Body of pancreas (tissue), 4 donors: ENCODE results near the gene STAT2. TPM values are rescaled to one million over a fixed set of nuclear protein-coding genes. Genes with fewer than 3 reads are reported as not detected.

Experiments
- ATAC-seq: fragments of 150-250 bp; one replicate; pipeline ENCODE4 v1.9.1; 2016
- DNase-seq, 4 donors: peaks; one replicate each; pipeline ENCODE4 v3.0.0-alpha.2; 2019
- H3K27ac ChIP-seq, 4 donors: fragments of 200-600 bp; sonication (generic); 1 replicate in 3 of 4; 2 replicates in 1 of 4; pipeline versions ENCODE4 v1.5.1 to v1.6.1; 2016 to 2019; ENCODE audit warnings: mild to moderate bottlenecking in 1 of 4, mixed read lengths in 1 of 4, moderate library complexity in 1 of 4
- H3K27me3 ChIP-seq, 2 donors: fragments of 200-600 bp; sonication (generic); one replicate each; pipeline ENCODE4 v1.6.0; 2016; ENCODE audit warnings: mild to moderate bottlenecking in 1 of 2
- H3K36me3 ChIP-seq, 2 donors: fragments of 200-600 bp; sonication (generic); replicated peaks in 1 of 2; 2 replicates each; pipeline ENCODE4 v1.5.1; 2016; ENCODE audit warnings: low read depth in 2 of 2; ENCODE audit not compliant: insufficient read depth in 1 of 2
- H3K4me1 ChIP-seq: fragments of 200-600 bp; sonication (generic); one replicate; pipeline ENCODE4 v1.6.0; 2016
- H3K4me3 ChIP-seq, 2 donors: fragments of 200-600 bp; sonication (generic); 1 replicate in 1 of 2; 2 replicates in 1 of 2; pipeline ENCODE4 v1.5.1; 2016 to 2019
- H3K9me3 ChIP-seq, 3 donors: fragments of 200-600 bp; sonication (generic); 1 replicate in 2 of 3; 2 replicates in 1 of 3; pipeline ENCODE4 v1.5.1; 2016
- POLR2A ChIP-seq, 3 donors: fragments of 450-650 bp; IDR thresholded peaks; one replicate each; pipeline ENCODE4 v1.6.1; 2016; ENCODE audit warnings: antibody characterized with exemption in 3 of 3, mild to moderate bottlenecking in 2 of 3
- WGBS, 2 donors: methylation state at CpG; one replicate each; pipeline ENCODE4 v1.1.5; 2017; 5-methylcytosine and 5-hydroxymethylcytosine counted together
- intact Hi-C: fragments of 100-400 bp; cut with DNase I; formaldehyde crosslinking; loops from one replicate; pipeline ENCODE4 v1.15.1; 2023
- total RNA-seq, 2 donors: library from RNA; depleted of rRNA; stranded (reverse); fragments of >200 nt; gene quantifications; one replicate each; pipeline ENCODE4 v1.1.0, GENCODE V29; 2016
- TF ChIP-seq, protein P1 (sequence below), 7 experiments: fragments of 450-650 bp in 4 of 7; fragments of 200-600 bp in 3 of 7; sonication (generic) in 3 of 7; IDR thresholded peaks; one replicate each; pipeline ENCODE4 v1.5.1; 2016 to 2019; ENCODE audit warnings: antibody characterized with exemption in 7 of 7

Gene STAT2
- total RNA-seq, 2 donors from 2014 or later, result 65.4 to 106 TPM

DNA sequence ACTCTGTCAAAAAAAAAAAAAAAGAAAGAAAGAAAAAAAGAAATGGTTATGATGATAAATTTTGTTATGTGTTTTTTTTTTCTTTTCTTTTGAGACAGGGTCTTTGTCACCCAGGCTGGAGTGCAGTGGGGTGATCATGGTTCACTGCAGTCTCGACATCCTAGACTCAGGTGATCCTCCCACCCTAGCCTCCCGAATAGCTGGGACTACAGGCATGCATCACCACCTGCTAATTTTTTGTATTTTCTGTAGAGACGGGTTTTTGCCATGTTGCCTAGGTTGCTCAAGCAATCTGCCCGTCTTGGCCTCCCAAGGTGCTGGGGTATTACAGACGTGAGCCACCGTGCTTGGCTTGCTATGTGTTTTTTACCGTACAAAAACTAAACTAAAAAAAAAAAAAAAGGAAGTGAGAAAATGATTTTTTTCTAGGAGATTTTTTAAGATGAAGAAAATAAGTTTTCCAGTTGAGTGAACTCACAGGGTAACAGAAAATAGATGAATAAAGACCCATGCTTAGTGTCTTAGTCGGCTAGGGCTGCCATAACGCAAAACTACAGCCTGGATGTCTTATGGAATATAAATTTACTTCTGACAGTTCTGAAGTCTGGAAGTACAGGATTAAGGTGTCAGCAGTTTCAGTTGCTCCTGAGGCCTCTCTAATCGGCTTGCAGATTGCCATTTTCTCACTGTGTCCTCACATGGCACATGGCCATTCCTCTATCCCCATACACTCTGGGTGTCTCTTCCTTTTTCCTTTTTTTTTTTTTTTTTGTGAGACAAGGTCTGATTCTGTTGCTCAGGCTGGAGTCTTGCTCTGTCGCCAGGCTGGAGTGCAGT lies 15.9 kb upstream of the STAT2 start:
- Histone ChIP-seq H3K4me3 (no peak overlapping the region), H3K36me3 (no peaks in the 10 kb centered on the region), H3K27ac (no peak overlapping the region), H3K4me1 (no peaks in the 10 kb centered on the region), H3K27me3 (no peaks in the 10 kb centered on the region), H3K9me3 (no peaks in the 10 kb centered on the region)
- TF ChIP-seq, protein P1, sequence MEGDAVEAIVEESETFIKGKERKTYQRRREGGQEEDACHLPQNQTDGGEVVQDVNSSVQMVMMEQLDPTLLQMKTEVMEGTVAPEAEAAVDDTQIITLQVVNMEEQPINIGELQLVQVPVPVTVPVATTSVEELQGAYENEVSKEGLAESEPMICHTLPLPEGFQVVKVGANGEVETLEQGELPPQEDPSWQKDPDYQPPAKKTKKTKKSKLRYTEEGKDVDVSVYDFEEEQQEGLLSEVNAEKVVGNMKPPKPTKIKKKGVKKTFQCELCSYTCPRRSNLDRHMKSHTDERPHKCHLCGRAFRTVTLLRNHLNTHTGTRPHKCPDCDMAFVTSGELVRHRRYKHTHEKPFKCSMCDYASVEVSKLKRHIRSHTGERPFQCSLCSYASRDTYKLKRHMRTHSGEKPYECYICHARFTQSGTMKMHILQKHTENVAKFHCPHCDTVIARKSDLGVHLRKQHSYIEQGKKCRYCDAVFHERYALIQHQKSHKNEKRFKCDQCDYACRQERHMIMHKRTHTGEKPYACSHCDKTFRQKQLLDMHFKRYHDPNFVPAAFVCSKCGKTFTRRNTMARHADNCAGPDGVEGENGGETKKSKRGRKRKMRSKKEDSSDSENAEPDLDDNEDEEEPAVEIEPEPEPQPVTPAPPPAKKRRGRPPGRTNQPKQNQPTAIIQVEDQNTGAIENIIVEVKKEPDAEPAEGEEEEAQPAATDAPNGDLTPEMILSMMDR (IDR thresholded peaks at IDR 0.05), result no peak
- TF ChIP-seq POLR2A (IDR thresholded peaks at IDR 0.05), result no peak
- DNase-seq (no peak), ATAC-seq (no peak)
- WGBS, 2 donors, result 76 to 80% methylated on average over 11 of the region's 11 CpGs
- intact Hi-C loops, result no loop called here

DNA sequence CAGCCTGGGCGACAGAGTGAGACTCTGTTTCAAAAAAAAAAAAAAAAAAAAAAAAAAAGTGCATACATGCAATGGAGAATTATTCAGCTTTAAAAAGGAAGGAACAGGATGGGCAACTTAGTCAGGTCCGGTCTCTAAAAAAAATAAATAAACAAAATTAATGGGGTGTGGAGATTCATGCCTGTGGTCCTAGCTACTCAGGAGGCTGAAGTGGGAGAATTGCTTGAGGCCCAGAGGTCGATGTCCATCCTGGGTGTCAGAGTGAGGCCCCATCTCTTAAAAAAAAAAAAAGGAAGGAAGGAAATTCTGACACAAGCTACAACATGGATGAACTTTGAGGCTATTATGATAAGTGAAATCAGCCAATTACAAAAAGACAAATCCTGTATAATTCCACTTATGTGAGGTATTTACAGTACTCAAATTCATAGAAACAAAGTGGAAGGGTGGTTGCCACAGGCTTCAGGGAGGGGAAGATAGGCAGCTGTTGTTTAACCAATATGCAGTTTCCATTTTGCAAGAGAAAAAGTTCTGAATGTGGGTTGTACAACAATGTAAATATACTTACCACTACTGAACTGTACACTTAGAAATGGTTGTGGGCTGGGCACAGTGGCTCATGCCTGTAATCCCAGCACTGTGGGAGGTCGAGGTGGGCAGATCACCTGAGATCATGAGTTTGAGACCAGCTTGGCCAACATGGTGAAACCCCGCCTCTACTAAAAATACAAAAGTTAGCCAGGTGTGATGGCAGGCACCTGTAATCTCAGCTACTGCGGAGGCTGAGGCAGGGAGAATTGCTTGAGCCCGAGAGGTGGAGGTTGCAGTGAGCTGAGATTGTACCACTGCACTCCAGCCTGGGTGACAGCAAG lies 15.1 kb upstream of the STAT2 start:
- intact Hi-C loops, result no loop called here

DNA sequence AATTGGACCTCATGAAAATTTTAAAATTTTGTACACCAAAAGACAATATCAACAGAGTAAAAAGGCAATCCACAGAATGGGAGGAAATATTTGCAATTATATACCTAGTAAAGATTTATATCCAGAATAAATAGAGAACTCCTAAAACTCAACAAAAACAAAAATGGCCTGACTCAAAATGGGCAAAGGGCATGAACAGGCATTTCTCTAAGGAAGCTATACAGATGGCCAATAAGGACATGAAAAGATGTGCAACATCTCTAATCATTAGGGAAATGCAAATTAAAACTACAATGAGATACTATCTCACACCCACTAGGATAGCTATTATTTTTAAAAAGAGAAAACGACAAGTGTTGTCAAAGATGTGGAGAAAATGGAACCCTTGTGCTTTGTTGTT lies 13.6 kb upstream of the STAT2 start:
- 94 to 100% methylated on average over 1 of the region's 1 CpG for WGBS, 2 donors
- DNase-seq, result no peak

More for the DNA sequence above, 15.1 kb upstream of the STAT2 start:
- no peaks in the 10 kb centered on the region for H3K9me3 ChIP-seq
- no peaks in the 10 kb centered on the region for H3K36me3 ChIP-seq
- no peak for DNase-seq
- no peaks in the 10 kb centered on the region for H3K27me3 ChIP-seq
- no peak for TF ChIP-seq POLR2A (IDR thresholded peaks at IDR 0.05)
- TF ChIP-seq, protein P1 (IDR thresholded peaks at IDR 0.05), result no peak
- 81 to 82% methylated on average over 6 to 7 of the region's 7 CpGs for WGBS, 2 donors
- H3K27ac ChIP-seq, result no peak overlapping the region
- no peak overlapping the region for H3K4me3 ChIP-seq
- H3K4me1 ChIP-seq, result no peaks in the 10 kb centered on the region
- no peak for ATAC-seq

DNA sequence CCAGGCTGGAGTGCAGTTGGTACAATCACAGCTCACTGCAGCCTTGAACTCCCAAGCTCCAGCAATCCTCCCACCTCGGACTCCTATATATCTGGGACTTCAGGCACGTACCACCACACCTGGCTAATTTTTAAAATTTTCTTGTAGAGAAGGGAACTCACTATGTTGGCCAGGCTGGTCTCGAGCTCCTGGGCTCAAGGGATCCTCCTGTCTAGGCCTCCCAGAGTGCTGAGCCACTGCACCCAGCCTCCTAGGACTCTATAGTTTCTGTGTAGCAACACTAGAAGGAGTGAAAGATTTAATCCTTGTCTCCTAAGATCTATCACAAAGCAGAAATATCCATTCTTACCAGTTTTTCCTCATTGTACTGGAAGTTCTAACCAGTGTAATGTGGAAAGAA lies 7.0 kb upstream of the STAT2 start:
- Histone ChIP-seq H3K9me3 (no peaks in the 10 kb centered on the region), H3K4me3 (no peak overlapping the region), H3K4me1 (no peaks in the 10 kb centered on the region), H3K36me3 (no peaks in the 10 kb centered on the region), H3K27me3 (no peaks in the 10 kb centered on the region), H3K27ac (no peak overlapping the region)
- ATAC-seq, result no peak
- no peak for DNase-seq
- TF ChIP-seq, protein P1 (IDR thresholded peaks at IDR 0.05), result no peak
- TF ChIP-seq POLR2A (IDR thresholded peaks at IDR 0.05), result no peak
- WGBS, 2 donors, result 74 to 84% methylated on average over 3 of the region's 3 CpGs
- intact Hi-C loops, result no loop called here

More for the DNA sequence above, 13.6 kb upstream of the STAT2 start:
- H3K9me3 ChIP-seq, result no peaks in the 10 kb centered on the region
- no peaks in the 10 kb centered on the region for H3K36me3 ChIP-seq
- H3K27ac ChIP-seq, result no peak overlapping the region
- H3K4me3 ChIP-seq, result no peak overlapping the region
- intact Hi-C loops, result no loop called here
- TF ChIP-seq POLR2A (IDR thresholded peaks at IDR 0.05), result no peak
- TF ChIP-seq, protein P1 (IDR thresholded peaks at IDR 0.05), result no peak
- no peaks in the 10 kb centered on the region for H3K4me1 ChIP-seq
- ATAC-seq, result no peak
- no peaks in the 10 kb centered on the region for H3K27me3 ChIP-seq
